GM15510 (cell line): ENCODE measurements around the gene ACKR3.

Source experiments
- POLR2A ChIP-seq: IDR thresholded peaks from 3 replicates; pipeline ENCODE4 v1.6.1; 2011; ENCODE audit warnings: borderline replicate concordance; ENCODE audit not compliant: insufficient read length; ENCODE audit errors: extremely low read depth

Gene ACKR3

DNA sequence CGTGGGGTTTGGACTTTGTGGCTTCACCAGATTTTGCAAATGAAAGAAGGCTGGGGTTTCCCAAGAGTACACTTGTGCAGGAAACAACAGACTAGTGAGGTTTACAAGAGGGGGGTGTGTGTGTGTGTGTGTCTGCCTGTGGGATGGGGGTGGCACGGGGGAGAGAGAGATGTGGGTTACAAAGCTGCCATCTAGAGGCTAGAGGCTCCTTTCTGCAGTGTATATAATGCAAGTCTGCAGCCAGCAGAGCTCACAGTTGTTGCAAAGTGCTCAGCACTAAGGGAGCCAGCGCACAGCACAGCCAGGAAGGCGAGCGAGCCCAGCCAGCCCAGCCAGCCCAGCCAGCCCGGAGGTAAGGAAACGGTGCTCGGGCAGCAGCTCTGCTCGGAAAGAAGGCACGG lies at the start of gene ACKR3:
TSS of gene ACKR3 (plus strand) at position 253 of the 401 bp plus-strand sequence. CDS start 10,641 bp downstream, outside the sequence.
- peak; percentile 40 for TF ChIP-seq POLR2A

DNA sequence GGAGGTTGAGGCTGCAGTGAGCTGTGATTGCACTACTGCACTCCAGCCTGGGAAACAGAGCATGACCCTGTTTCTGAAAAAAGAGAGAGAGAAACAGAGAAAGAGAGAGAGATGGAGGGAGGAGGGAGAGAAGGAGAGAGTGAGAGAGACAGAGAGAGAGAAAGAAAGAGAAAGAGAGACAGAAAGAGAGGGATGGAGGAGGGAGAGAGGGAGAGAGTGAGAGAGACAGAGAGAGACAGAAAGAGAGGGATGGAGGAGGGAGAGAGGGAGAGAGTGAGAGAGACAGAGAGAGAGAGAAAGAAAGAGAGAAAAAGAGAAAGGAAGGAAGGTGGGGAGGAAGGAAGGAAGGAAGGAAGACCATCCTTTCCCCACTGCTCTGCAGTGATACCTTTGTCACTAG lies 48.1 kb upstream of the ACKR3 start:
- no peak for TF ChIP-seq POLR2A

DNA sequence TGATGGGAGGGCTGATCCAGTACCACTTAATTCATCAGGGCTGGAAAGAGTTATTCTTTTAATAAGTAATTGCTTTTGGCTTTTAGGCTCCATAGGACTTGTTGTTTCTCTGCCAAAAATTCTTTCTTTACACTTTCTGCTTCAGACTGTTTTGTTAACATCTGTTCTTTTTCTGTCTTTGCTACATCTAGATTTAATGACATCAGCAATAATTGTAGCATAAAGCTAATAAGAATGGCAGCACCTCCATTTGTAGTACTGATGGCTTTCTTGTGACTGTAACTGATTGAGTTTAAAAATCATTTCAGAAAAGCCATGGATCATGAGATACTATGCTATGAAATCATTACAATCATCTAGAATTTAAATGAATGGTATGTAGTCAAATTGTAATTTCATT lies 46.4 kb upstream of the ACKR3 start:
- TF ChIP-seq POLR2A: no peak

DNA sequence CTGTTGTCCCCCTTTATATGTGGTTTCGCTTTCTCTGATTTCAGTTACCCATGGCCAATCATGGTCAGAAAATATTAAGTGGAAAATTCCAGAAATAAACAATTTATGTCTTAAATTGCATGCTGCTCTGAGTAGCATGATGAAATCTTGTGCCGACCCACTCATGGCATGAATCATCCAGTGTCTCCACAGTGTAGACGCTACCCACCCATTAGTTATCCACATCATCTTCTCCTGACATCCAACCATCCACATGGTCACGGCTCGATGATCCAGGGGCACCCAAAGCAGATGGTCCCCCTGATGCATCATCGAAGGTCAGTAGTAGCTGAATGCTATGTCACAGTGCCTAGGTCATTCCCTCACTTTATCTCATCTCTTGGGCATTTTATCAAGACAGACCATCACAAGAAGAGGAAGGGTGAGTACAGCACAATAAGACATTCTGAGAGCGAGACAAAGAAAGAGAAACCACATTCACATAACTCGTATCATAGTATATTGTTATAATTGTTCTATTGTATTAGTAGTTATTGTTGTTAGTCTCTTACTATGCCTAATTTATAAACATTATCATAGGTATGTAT lies 44.1 kb upstream of the ACKR3 start:
- TF ChIP-seq POLR2A: no peak

DNA sequence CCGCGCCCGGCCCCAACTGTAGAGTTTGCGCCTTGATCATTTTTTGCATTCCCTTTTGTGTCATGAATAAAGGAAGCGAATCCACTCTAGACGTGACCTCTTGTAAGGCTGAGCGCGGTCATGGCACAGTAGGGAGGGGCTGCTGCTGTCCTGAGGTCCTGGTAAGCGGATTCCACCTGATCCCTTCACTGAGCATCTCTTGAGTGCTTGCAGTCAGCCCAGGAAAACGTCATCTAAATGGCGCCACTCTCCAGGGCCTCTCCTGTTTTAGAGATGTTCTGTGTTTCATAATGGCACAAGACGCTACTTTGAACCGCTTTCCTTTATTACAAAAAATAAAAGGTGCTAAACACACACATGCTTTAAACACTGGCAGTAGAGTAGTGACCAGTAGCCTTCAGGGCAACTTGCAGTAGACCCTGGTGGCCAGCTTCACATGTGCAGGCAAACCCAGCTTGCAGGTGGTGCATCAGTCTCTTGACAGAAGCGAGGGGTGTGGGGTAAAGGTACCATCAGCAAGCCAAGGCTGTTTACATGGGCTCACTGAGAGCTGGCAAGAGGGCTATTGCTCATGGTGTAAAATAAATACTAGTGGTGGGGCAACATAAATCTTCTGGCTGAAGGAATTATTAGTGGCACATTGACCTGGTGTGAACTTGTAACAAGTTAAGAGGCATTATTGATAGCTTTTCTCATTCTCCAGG lies 43.0 kb upstream of the ACKR3 start:
- no peak for TF ChIP-seq POLR2A

DNA sequence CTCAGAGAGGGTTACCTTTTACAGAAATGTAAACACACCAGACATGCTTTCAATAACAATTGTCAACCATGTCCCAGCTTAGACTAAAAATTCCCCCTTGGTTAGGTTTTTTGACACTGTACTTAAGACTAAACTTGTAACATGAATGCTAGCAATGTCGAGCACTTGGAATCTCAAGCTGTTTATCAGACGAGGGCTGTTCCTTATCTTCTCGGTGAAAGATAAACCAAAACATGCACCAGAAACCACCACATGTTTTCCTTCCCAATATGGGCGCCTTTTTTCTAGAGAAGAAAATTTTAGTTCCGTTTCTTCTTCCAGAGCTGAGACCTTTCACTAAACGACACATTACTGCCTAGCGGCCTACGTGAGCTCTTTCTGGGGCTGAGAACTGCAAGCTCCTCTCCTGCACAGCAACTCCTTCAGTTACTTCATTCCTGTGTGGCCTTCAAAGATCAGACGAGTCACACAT lies 42.4 kb upstream of the ACKR3 start:
- TF ChIP-seq POLR2A: no peak

DNA sequence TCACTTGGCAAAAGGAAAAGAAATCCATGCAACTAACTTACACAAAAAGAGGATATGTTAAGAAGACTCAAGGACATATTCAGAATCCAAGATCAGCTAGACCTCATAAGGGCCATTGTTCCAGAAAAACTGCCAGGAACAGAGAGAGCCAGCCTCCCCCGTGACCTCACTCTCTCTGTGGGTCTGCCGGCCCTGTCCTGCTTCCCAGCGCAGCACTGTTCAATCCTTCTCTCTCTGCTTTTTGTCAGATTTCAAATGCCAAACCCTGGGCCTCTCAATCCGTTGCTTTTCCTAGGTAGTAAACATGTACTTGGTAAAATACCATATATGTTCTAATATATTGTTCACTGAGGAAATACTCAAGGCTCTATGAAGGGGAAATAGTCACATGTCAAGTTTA lies 40.0 kb upstream of the ACKR3 start:
- no peak for TF ChIP-seq POLR2A

DNA sequence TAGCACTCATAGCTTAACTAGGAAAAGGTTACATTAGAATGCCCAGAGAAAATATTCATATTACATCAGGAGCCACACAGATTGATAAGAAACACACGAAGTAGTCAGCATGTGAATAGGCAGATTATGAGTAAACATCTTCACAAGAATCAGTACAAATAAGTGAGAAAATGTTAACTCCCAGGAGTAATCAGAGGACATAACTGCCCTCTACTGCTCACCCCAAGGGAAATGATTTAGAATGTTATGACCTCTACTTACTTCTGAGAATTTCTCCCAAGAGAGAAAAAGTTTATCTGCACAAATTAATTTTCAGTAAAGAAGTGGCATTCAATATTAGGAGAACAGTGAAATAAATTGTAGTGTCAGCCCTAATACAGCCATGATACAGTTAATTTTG lies 39.1 kb upstream of the ACKR3 start:
- TF ChIP-seq POLR2A: no peak

DNA sequence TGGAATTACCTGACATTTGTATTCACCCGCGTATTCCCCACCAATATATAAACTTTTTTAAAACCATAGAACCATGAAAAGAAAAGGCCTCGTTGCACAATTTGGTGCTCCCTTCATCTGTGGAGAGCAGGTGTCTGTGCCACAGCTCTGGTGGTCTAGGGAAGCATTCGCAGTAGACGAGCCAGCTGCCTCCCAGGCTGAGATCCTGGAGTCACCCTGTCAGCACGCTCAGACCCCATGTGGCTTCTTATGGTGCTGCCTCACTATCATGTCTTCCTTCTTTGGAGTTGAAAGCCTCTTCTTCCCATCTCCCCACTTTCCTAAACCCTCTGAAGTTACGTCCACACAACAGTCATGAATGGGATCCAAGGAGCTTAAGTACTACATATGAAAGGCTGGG lies 38.4 kb upstream of the ACKR3 start:
- no peak for TF ChIP-seq POLR2A

DNA sequence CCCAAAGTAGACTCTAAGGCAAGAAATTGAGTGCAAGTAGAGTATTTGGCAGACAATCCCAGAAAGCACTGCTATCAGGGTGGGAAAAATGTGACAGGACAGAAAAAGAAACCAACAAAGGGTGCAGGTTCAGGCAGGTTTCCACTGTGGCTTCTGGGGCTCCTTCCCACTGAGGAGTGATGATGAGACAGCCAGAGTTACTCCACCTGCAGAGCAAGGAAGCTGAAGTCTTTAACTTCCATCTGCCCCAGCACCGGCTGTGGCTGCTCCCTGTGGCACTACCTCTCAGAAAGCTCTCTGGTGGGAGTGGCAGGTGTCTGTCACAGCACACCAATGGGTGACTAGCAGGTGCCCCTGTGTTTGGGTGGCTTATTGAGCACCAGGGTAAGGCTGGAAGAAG lies 37.6 kb upstream of the ACKR3 start:
- TF ChIP-seq POLR2A: no peak

DNA sequence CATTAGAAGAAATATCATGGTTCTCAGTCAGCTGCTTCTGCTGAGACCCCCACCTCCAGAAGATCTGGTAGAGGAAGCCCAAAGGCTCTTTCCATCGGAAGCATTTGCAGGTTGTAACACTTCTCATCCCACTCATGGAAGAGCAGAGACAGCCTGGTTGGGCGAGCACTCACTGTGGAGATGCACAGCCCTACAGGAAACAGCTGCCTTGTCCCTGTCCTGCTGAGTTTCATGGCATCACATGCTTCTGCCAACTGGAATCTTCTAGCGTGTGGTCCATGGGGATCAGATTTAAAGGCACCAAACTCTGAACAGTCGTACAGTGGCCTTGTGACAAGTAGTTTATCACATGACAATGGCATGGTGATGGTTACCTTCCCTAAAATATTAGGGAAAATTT lies 36.3 kb upstream of the ACKR3 start:
- TF ChIP-seq POLR2A: no peak

DNA sequence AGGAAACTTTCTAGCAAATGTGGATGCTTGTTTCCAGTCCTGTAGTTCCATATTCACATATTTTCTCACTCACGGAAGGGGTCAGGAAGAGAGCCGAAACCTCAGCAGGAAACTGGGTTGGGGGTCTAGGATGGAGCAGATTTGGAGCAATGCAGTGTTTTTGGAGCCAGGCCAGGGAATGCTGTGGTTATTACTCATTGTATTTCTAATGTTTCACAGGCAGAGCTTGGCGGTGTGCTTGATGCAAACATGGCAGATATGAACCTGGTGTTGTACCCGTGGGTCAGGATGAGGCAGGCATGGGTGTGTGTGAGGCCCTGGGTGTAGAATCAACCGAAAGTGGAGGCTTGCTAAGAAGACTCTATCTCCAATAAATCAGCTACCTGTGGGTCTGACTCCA lies 34.6 kb upstream of the ACKR3 start:
- TF ChIP-seq POLR2A: no peak

DNA sequence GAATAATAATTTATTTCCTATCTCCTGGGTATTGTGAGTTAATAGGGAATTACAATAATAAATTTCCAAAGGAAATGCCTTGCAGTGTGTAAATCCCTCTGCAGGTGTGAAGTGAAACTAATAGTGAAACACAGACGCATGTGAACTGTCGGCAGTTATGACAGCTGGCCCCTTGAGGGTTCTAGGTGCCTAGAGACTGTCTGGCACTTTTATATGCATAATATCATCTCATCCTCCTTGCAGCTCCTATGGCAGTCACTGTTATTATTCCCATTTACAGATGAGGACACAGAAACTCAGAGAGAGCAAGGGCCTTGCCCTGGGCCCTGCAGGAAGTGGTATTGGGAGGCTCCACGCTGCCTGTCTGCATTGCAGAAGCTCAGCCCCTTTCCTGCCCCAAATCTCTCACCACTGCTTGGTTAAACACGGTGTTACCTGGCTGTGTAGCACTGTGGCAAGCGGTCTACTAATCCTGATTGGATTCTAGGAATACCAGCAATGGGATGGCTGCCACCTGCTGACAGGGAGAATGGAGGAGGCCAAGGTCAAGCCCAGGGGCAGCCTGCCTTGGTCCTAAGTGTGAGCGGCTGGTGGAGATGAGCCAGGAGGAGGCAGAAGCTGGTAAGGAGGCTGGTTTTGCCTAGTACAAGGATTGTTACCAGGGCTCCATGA lies 32.8 kb upstream of the ACKR3 start:
- no peak for TF ChIP-seq POLR2A

DNA sequence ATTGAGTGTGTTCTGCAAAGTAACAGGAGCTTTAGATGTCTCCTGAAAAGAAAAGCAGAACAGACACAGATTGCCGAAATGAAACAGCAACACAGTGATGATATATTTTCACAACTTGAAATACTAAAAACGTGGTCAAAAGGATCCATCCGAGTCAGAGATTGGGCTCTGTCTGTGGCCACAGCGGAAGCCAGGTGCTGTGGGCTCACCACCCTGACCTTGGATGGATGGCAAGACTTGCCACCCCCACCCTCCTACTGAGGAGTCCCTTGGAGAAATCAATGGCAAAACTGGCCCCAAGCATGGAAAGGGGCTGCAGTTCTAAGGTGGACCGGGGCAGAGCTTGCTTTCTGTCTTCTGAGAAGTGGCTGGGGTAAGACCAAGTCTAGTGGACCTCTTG lies 31.4 kb upstream of the ACKR3 start:
- TF ChIP-seq POLR2A: no peak

DNA sequence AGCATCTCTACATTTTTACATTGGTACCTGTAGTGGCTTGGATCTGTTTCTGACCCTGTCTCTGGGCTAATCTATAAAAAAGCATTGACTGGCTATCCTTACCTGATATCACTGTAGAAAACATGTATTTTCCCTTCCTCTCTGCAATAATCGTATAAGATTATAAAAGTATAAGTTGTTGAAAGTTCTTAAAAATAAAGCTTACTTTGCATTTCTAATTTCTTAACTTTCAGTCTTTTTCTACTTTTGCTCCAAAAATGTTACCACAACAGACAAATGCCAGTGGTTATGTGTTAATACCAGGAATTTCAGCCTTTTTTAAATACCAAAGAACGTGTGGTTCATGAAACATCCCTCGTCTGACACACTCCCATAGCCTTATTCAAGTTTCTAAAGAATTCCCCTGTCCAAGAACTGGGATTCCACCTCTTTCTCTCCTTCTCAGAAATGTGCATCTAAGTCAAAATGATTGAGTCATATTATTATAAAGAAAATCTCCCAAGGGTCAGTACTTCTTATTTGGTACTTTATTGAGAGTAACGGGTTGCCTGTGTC lies 28.5 kb upstream of the ACKR3 start:
- no peak for TF ChIP-seq POLR2A

DNA sequence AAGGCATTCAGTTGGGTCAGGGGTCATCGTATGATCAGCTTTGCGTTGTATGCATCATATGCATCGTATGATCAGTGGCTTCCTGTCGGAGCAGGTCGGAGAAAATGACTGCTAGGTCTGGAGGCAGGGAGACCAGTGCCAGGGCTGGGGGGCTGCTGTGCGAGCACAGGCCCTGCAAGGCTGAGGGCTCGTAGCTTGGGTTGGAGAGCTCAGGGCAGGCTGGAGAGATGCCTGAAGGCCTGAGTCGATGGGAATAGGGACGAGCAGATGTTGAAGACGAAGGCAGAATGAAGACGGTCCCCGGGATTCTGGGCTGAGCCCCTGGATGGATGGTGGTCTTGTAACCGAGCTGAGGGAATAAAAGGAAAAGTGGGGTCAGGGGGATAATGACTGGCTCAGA lies 25.3 kb upstream of the ACKR3 start:
- TF ChIP-seq POLR2A: no peak

DNA sequence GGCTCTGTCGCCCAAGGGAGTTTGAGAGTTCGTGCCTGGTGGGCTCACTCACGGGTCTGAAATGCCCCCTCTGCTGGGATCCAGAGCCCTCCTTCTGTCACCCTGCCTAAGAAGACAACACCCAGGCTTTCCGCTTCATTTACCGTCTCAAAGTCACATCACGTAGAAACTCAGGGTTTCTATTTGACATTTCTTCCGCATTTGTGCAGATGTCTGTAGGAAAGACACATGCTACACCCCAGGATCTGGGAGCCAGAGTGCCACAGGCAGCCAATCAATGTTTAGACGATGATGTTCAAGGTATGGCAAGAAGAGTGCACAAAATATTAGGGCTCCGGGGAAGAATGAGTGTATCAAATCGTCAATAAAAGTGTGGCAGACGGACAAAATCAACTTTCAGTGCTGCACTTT lies 24.4 kb upstream of the ACKR3 start:
- TF ChIP-seq POLR2A: no peak
